Hepatocyte (in vitro differentiated cells): ENCODE results near the gene NEK10. TPM values are rescaled to one million over a fixed set of nuclear protein-coding genes. Genes with fewer than 3 reads are reported as not detected.

ENCODE experiments used
- DNase-seq: peaks from one replicate; pipeline ENCODE4 v3.0.0-alpha.2; 2016; ENCODE audit warnings: low spot score
- H2AFZ ChIP-seq: fragments of 200-600 bp; sonication (generic); 2 replicates; pipeline ENCODE4 v1.6.0; 2016; ENCODE audit warnings: antibody characterized with exemption, mild to moderate bottlenecking
- H3K27ac ChIP-seq: fragments of 200-600 bp; sonication (generic); 2 replicates; pipeline ENCODE4 v1.5.1; 2016; ENCODE audit warnings: mild to moderate bottlenecking
- H3K27me3 ChIP-seq: fragments of 200-600 bp; sonication (generic); 2 replicates; pipeline ENCODE4 v1.6.1; 2016
- H3K36me3 ChIP-seq: fragments of 200-600 bp; sonication (generic); replicated peaks from 2 replicates; pipeline ENCODE4 v1.5.1; 2016; ENCODE audit warnings: low read depth; ENCODE audit not compliant: insufficient read depth
- H3K4me1 ChIP-seq: fragments of 200-600 bp; sonication (generic); 2 replicates; pipeline ENCODE4 v1.5.1; 2016; ENCODE audit warnings: mild to moderate bottlenecking, moderate library complexity; ENCODE audit not compliant: insufficient read depth
- H3K4me2 ChIP-seq: fragments of 200-600 bp; sonication (generic); 2 replicates; pipeline ENCODE4 v1.6.0; 2016
- H3K4me3 ChIP-seq: fragments of 200-600 bp; sonication (generic); 2 replicates; pipeline ENCODE4 v1.5.1; 2016; ENCODE audit warnings: mild to moderate bottlenecking
- H3K79me2 ChIP-seq: fragments of 200-600 bp; sonication (generic); 2 replicates; pipeline ENCODE4 v1.6.0; 2017; ENCODE audit warnings: mild to moderate bottlenecking
- H3K9me2 ChIP-seq: fragments of 200-600 bp; sonication (generic); replicated peaks from 2 replicates; pipeline ENCODE4 v1.6.0; 2017; ENCODE audit warnings: mild to moderate bottlenecking; ENCODE audit not compliant: insufficient read depth
- H3K9me3 ChIP-seq: fragments of 200-600 bp; sonication (generic); 2 replicates; pipeline ENCODE4 v1.5.1; 2016; ENCODE audit warnings: low read depth, mild to moderate bottlenecking
- H4K20me1 ChIP-seq: fragments of 200-600 bp; sonication (generic); 2 replicates; pipeline ENCODE4 v1.6.0; 2016; ENCODE audit warnings: mild to moderate bottlenecking; ENCODE audit not compliant: insufficient read depth, poor library complexity, severe bottlenecking
- CTCF ChIP-seq: fragments of 200-600 bp; sonication (generic); IDR thresholded peaks from 2 replicates; pipeline ENCODE4 v1.5.1; 2016; ENCODE audit warnings: antibody characterized with exemption, mild to moderate bottlenecking; ENCODE audit not compliant: poor library complexity
- EZH2 ChIP-seq: fragments of 200-600 bp; sonication (generic); IDR thresholded peaks from 2 replicates; pipeline ENCODE4 v1.6.1; 2016; ENCODE audit warnings: antibody characterized with exemption, mild to moderate bottlenecking, borderline replicate concordance
- EZH2phosphoT487 ChIP-seq: fragments of 200-600 bp; sonication (generic); IDR thresholded peaks from one replicate; pipeline ENCODE4 v1.6.1; 2018; ENCODE audit warnings: antibody characterized with exemption, mild to moderate bottlenecking, low read depth, moderate library complexity; ENCODE audit not compliant: unreplicated experiment, severe bottlenecking
- WGBS: methylation state at CpG from one replicate; pipeline ENCODE4 v1.1.6; 2016; ENCODE audit warnings: low lambda C conversion rate; ENCODE audit errors: missing lambda C conversion rate; 5-methylcytosine and 5-hydroxymethylcytosine counted together
- polyA plus RNA-seq: library from polyadenylated mRNA; unstranded; fragments of >200 nt; fragmentation: Nextera tagmentation; extraction: Ambion mirVana; gene quantifications from 2 replicates; pipeline ENCODE4 v1.2.1, GENCODE V29; 2016
- total RNA-seq: library from RNA; depleted of rRNA; stranded (reverse); fragments of >200 nt; gene quantifications from 2 replicates; pipeline ENCODE4 v1.2.3, GENCODE V29; 2014

The NEK10 gene
- total and polyA plus RNA-seq, 2 experiments from 2014 or later, result 0.13 to 2.0 TPM

DNA sequence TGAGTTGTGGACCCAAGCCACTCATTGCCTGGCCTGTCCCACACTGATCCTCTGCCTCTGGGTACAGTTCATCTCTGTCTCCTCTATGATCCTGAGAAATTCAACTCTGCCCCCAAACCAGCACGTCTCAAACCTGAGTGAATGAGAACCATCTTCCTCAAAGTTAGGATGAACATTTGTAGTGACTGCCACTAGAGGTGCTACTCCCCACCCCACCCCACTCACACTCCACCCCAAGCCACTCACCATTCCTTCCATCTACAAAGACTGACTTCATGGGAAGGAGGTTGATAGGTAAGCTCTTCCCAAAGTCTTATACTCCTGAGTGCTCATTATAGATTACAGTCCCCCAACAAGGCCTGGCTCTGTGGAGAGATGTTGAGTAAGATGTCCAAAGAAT is 43.8 kb downstream of the NEK10 start:
- TF ChIP-seq EZH2phosphoT487, result no peak
- Histone ChIP-seq H3K27ac (no peak overlapping the region), H3K4me3 (no peak overlapping the region), H4K20me1 (no peaks in the 10 kb centered on the region), H3K9me3 (no peaks in the 10 kb centered on the region), H3K4me2 (no peak overlapping the region), H3K9me2 (no peaks in the 10 kb centered on the region), H3K36me3 (no peaks in the 10 kb centered on the region), H3K27me3 (no peaks in the 10 kb centered on the region), H2AFZ (no peak overlapping the region), H3K79me2 (no peaks in the 10 kb centered on the region), H3K4me1 (no peaks in the 10 kb centered on the region)
- no peak for DNase-seq
- WGBS, result 100% methylated on average over 1 of the region's 1 CpG

DNA sequence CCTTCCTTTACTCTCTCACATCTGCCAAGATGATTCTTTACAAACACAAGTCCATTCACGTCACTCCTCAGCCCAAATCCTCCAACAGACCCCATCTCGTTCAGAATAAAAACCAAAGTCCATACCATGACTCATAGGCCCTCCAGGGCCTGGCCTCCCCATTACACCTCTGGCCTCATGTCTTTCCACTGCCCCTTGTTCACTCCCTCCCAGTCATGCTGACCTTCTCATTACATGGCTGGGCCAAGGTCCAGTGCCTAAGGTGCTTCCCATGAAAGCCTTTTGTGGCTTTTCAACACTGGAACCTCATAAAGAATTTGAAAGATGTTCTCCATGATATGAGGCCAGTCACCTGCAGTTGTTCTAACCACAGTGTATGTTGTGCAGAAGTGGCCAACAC is 44.5 kb downstream of the NEK10 start:
- no peaks in the 10 kb centered on the region for H3K79me2 ChIP-seq
- H3K4me3 ChIP-seq, result no peak overlapping the region
- WGBS, result 74% methylated on average over 2 of the region's 2 CpGs
- no peaks in the 10 kb centered on the region for H3K9me2 ChIP-seq
- H4K20me1 ChIP-seq, result no peaks in the 10 kb centered on the region
- H3K9me3 ChIP-seq, result no peaks in the 10 kb centered on the region
- H3K27me3 ChIP-seq, result no peaks in the 10 kb centered on the region
- no peak overlapping the region for H3K27ac ChIP-seq
- H3K4me2 ChIP-seq, result no peak overlapping the region
- no peaks in the 10 kb centered on the region for H3K36me3 ChIP-seq
- TF ChIP-seq CTCF, result no peak
- TF ChIP-seq EZH2phosphoT487, result no peak
- no peak for TF ChIP-seq EZH2
- no peak for DNase-seq
- H2AFZ ChIP-seq, result no peak overlapping the region
- no peaks in the 10 kb centered on the region for H3K4me1 ChIP-seq

- WGBS, result 90% methylated on average over 3 of the region's 3 CpGs
- H2AFZ ChIP-seq, result no peak overlapping the region
- H3K4me1 ChIP-seq, result no peaks in the 10 kb centered on the region
- H4K20me1 ChIP-seq, result no peaks in the 10 kb centered on the region
- no peaks in the 10 kb centered on the region for H3K9me2 ChIP-seq
- H3K9me3 ChIP-seq, result no peaks in the 10 kb centered on the region
- no peak overlapping the region for H3K4me2 ChIP-seq
- no peaks in the 10 kb centered on the region for H3K27me3 ChIP-seq
- H3K36me3 ChIP-seq, result no peaks in the 10 kb centered on the region
- H3K79me2 ChIP-seq, result no peaks in the 10 kb centered on the region
- TF ChIP-seq CTCF (no peak), EZH2 (no peak), EZH2phosphoT487 (no peak)
- H3K4me3 ChIP-seq, result no peak overlapping the region
- H3K27ac ChIP-seq, result no peak overlapping the region
- no peak for DNase-seq
These were observed 46.1 kb downstream of the NEK10 start for GRCh38 chr3:27323087-27323570.

- Histone ChIP-seq H3K4me1 (no peaks in the 10 kb centered on the region), H4K20me1 (no peaks in the 10 kb centered on the region), H3K27ac (no peak overlapping the region), H3K79me2 (no peaks in the 10 kb centered on the region), H3K4me3 (no peak overlapping the region), H3K9me3 (no peaks in the 10 kb centered on the region), H2AFZ (no peak overlapping the region), H3K36me3 (no peaks in the 10 kb centered on the region), H3K9me2 (no peaks in the 10 kb centered on the region), H3K4me2 (no peak overlapping the region), H3K27me3 (no peaks in the 10 kb centered on the region)
- TF ChIP-seq CTCF (no peak), EZH2 (no peak), EZH2phosphoT487 (no peak)
- no peak for DNase-seq
These were observed 46.5 kb downstream of the NEK10 start for GRCh38 chr3:27322634-27323033.
